GM19397 (cell line): ENCODE results near the gene LRG1.
"Not testable (repeated sequence)": the region's sequence is repeated elsewhere in the genome, so short reads cannot be mapped to it uniquely, and the experiment has no call there.

Source experiments
- ATAC-seq: cut with Tn5 transposase; IDR thresholded peaks from one replicate; pipeline ENCODE4 v1.9.1; 2021; ENCODE audit warnings: mild to moderate bottlenecking, moderate library complexity; ENCODE audit not compliant: unreplicated experiment

LRG1 gene

GRCh38 chr19:4553092-4553695 is 13.4 kb upstream of the LRG1 start:
- ATAC-seq: no peak

GRCh38 chr19:4552525-4552819 is 12.6 kb upstream of the LRG1 start:
- ATAC-seq: no peak

GRCh38 chr19:4550479-4551050 is 10.7 kb upstream of the LRG1 start:
- ATAC-seq: no peak

- ATAC-seq: no peak
Measured at GRCh38 chr19:4550018-4550417, 10.2 kb upstream of the LRG1 start.

GRCh38 chr19:4548238-4548584 is 8.4 kb upstream of the LRG1 start:
- no peak for ATAC-seq

- ATAC-seq: no peak
Measured at GRCh38 chr19:4547303-4548237, 7.7 kb upstream of the LRG1 start.

GRCh38 chr19:4543842-4544647 is 4.2 kb upstream of the LRG1 start:
- ATAC-seq: no peak

- no peak for ATAC-seq
Measured at GRCh38 chr19:4542896-4543841, 3.3 kb upstream of the LRG1 start.

- ATAC-seq: not testable (repeated sequence)
Measured at GRCh38 chr19:4541806-4542145, 1.9 kb upstream of the LRG1 start.

- ATAC-seq: no peak
Measured at GRCh38 chr19:4541114-4541805, 1.4 kb upstream of the LRG1 start.

- ATAC-seq: no peak
Measured at GRCh38 chr19:4539169-4539692, 605 bp downstream of the LRG1 start.

GRCh38 chr19:4538601-4538954 is 1.3 kb downstream of the LRG1 start:
- no peak for ATAC-seq

GRCh38 chr19:4537953-4538600 is 1.8 kb downstream of the LRG1 start:
- no peak for ATAC-seq

- ATAC-seq: no peak
Measured at GRCh38 chr19:4536798-4537197, 3.0 kb downstream of the LRG1 start.

- no peak for ATAC-seq
Measured at GRCh38 chr19:4534836-4535658, 4.8 kb downstream of the LRG1 start, which contains the start of gene PLIN5. Gene PLIN5, minus strand, starts transcription at chr19:4535224. Its CDS starts 1,150 bp downstream, at chr19:4534074.

- ATAC-seq: no peak
Measured at GRCh38 chr19:4533835-4534424, 5.9 kb downstream of the LRG1 start.

GRCh38 chr19:4533334-4533733 is 6.5 kb downstream of the LRG1 start:
- no peak for ATAC-seq
